ENCODE results near the gene NRROS.

GRCh38 chr3:196643761-196644160 lies 4.3 kb downstream of the NRROS start:
- TF ChIP-seq FOXM1 (IDR thresholded peaks at IDR 0.05; ENCODE audit: borderline replicate concordance) (no peak), TARDBP (IDR thresholded peaks at IDR 0.05) (no peak), HDGF (IDR thresholded peaks at IDR 0.05; ENCODE audit: borderline replicate concordance) (no peak), LEF1 (IDR thresholded peaks at IDR 0.05; ENCODE audit: borderline replicate concordance) (no peak), SUZ12 (IDR thresholded peaks at IDR 0.05) (no peak), NFRKB (IDR thresholded peaks at IDR 0.05) (no peak)

Data from HEK293T (cell line).